Kidney epithelial cell (primary cell): ENCODE results near the gene TRIM4. TPM values are rescaled to one million over a fixed set of nuclear protein-coding genes. Genes with fewer than 3 reads are reported as not detected.
"Not testable (repeated sequence)": the region's sequence is repeated elsewhere in the genome, so short reads cannot be mapped to it uniquely, and the experiment has no call there.

ENCODE experiments used
- DNase-seq: peaks from one replicate; pipeline ENCODE4 v3.0.0-alpha.2; 2010; ENCODE audit warnings: low read depth
- H3K27me3 ChIP-seq: 2 replicates; pipeline ENCODE4 v1.6.0; 2011; ENCODE audit warnings: low read length; ENCODE audit not compliant: control insufficient read depth, insufficient read depth
- H3K36me3 ChIP-seq: 2 replicates; pipeline ENCODE4 v1.5.1; 2011; ENCODE audit warnings: low read length; ENCODE audit not compliant: control insufficient read depth, insufficient read depth
- H3K4me3 ChIP-seq: 2 replicates; pipeline ENCODE4 v1.5.1; 2011; ENCODE audit warnings: low read depth, mild to moderate bottlenecking, control low read depth, low read length
- total RNA-seq: library from RNA; depleted of rRNA; stranded (reverse); fragments of >200 nt; gene quantifications from 2 replicates; pipeline ENCODE4 v1.2.3, GENCODE V29; 2015
- TF ChIP-seq, protein P1 (sequence below): IDR thresholded peaks from 2 replicates; pipeline ENCODE4 v1.5.1; 2011; ENCODE audit warnings: mild to moderate bottlenecking, moderate library complexity, low read length, control low read depth, inconsistent platforms; ENCODE audit not compliant: insufficient read depth, poor library complexity, severe bottlenecking

TRIM4 gene
- total RNA-seq, 1 donor from 2014 or later = 36.0 TPM

DNA sequence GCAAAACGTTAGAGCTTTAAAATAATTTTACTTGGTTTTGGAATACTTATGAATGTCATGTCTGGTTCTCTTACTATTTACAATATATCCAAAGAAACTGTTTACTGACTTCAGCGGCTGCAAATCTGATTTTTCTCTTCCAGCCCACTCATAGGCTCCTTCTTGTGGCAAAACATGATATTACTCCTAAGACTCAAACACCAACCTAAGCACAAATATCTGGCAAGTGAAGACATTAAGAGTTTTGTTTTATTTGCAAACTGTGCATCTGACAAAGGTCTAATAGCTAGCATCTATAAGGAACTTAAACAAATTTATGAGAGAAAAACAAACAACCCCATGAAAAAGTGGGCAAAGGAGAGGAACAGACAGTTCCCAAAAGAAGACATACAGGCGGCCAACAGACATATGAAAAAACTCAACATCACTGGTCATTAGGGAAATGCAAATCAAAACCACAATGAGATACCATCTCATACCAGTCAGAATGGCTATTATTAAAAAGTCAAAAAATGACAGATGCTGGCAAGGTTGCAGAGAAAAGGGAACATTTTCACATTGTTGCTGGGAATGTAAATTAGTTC is 30.4 kb upstream of the TRIM4 start:
- DNase-seq = no peak
- Histone ChIP-seq H3K27me3 (no peaks in the 10 kb centered on the region), H3K36me3 (no peaks in the 10 kb centered on the region), H3K4me3 (no peak overlapping the region)
- TF ChIP-seq, protein P1, sequence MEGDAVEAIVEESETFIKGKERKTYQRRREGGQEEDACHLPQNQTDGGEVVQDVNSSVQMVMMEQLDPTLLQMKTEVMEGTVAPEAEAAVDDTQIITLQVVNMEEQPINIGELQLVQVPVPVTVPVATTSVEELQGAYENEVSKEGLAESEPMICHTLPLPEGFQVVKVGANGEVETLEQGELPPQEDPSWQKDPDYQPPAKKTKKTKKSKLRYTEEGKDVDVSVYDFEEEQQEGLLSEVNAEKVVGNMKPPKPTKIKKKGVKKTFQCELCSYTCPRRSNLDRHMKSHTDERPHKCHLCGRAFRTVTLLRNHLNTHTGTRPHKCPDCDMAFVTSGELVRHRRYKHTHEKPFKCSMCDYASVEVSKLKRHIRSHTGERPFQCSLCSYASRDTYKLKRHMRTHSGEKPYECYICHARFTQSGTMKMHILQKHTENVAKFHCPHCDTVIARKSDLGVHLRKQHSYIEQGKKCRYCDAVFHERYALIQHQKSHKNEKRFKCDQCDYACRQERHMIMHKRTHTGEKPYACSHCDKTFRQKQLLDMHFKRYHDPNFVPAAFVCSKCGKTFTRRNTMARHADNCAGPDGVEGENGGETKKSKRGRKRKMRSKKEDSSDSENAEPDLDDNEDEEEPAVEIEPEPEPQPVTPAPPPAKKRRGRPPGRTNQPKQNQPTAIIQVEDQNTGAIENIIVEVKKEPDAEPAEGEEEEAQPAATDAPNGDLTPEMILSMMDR = peak; percentile 11

DNA sequence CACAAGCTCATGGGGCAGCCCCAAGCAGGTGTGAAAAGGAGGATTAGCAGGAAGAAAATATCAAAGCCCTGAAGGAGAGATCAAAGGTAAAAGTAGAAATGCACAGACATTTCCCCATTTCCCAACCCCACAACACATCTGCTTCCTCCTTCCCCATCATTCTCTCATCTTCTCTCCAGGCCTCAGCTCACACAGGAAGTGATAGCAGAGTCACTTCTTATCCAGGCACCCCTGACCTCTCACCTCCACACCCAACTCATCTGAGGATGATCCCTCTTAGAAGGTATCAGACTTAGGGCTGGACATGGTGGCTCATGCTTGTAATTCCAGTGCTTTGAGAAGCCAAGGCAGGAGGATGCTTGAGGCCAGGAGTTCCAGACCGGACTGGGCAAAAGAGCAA is 28.3 kb upstream of the TRIM4 start:
- no peak for DNase-seq
- Histone ChIP-seq H3K4me3 (no peak overlapping the region), H3K27me3 (peaks cover 3% of the 10 kb centered on the region), H3K36me3 (no peaks in the 10 kb centered on the region)
- TF ChIP-seq, protein P1 = no peak

DNA sequence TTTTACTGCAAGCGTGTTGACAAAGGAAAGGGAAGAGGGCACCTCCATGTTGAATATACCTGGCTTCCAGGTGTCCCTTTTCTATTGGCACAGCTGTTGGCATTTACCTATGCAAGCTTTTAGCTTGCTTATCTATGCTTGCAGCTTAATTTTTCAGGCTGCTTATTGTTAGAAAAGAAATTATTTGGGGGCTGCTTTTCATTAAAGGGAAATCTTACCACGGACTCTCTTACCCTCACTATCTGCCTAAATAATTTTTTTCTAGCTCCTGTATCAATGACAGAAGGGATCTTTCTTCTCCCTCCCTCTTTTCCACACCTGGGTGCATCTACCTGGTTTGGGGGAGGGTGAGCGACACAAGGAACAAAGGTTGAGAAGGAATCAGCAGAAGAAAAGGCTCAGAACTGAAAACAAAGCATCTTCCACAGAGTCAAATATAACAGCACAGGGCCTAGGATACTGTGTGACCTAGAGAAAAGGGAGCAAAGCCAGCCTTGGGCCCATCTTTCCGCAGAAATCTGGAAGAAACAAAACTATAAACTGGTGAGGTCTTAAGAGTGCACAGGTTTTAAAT is 25.3 kb upstream of the TRIM4 start:
- Histone ChIP-seq H3K36me3 (no peaks in the 10 kb centered on the region), H3K27me3 (peaks cover 3% of the 10 kb centered on the region), H3K4me3 (no peak overlapping the region)
- TF ChIP-seq, protein P1 = no peak
- no peak for DNase-seq

DNA sequence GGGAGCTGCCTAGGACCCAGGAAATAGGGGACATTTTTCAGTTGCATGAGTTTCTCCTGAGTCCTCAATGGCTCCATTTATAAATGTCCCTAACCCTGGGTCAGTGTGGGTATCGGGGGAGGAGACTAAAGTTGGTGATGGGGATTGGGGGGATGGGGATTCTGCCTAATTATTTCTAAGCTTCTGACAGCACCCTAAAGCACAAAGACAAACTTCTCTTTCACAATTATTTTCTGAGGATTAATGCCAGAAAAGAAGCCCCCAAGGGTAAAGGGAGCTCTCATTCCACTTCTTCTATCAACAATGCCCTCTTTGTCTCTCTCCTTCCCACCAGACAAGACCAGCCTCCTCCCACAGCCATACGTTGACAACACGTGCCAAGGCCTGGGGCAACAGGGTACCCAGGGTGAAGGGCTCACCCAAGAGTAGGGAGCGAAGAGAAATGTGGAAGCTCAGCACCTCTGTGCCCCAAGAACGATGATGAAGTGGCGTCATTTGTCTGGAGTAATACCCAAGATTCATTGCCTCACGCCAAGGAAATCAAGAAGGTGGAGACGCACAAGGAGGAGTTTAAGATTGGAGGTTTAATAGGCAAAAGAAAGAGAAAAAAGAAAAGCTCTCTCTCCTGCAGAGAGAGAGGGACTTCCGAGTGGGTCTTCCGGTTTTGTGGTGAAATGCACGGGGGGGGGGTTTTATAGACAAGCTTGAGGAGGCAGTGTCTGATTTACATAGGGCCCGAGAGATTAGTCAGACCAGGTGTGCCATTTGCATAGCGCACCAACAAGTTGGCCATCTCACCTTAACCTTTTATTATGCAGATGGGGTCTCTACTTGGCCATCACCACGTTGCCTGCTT is 24.5 kb upstream of the TRIM4 start:
- DNase-seq = no peak
- peaks cover 3% of the 10 kb centered on the region for H3K27me3 ChIP-seq
- no peak overlapping the region for H3K4me3 ChIP-seq
- TF ChIP-seq, protein P1 = no peak
- no peaks in the 10 kb centered on the region for H3K36me3 ChIP-seq

DNA sequence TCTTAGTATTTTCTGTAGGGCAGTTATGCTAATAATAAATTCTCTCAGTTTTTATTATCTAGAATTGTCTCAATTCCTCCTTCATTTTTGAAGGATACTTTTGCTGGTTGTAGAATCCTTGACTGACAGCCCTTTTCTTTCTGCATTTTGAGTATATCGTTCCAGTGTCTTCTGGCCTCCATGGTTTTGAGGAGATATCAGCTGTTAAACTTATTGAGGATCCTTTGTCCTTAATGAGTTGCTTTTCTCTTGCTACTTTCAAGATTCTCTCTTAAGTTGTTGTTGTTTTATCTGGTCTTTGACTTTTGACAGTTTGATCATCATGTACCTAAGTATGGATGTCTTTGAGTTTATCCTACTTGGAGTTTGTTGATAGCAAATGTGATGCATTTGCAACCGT is 19.0 kb upstream of the TRIM4 start:
- no peak for DNase-seq
- peaks cover 2% of the 10 kb centered on the region for H3K27me3 ChIP-seq
- no peak overlapping the region for H3K4me3 ChIP-seq
- no peaks in the 10 kb centered on the region for H3K36me3 ChIP-seq
- TF ChIP-seq, protein P1 = no peak

DNA sequence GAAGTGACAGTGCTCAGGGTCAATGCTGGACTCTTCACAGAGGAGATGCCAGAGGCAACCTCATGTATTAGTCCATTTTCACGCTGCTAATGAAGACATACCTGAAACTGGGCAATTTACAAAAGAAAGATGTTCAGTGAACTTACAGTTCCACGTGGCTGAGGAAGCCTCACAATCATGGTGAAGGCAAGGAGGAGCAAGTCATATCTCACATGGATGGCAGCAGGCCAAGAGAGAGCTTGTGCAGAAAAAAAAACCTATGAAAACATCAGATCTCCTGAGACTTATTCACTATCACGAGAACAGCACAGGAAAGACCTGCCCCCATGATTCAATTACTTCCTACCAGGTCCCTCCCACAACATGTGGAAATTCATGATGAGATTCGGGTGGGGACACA is 15.7 kb upstream of the TRIM4 start:
- not testable (repeated sequence) for DNase-seq, H3K27me3 ChIP-seq, H3K36me3 ChIP-seq, H3K4me3 ChIP-seq
